ENCODE measurements around the gene TBC1D12.
"Not testable (repeated sequence)": the region's sequence is repeated elsewhere in the genome, so short reads cannot be mapped to it uniquely, and the experiment has no call there.

TBC1D12 gene

DNA sequence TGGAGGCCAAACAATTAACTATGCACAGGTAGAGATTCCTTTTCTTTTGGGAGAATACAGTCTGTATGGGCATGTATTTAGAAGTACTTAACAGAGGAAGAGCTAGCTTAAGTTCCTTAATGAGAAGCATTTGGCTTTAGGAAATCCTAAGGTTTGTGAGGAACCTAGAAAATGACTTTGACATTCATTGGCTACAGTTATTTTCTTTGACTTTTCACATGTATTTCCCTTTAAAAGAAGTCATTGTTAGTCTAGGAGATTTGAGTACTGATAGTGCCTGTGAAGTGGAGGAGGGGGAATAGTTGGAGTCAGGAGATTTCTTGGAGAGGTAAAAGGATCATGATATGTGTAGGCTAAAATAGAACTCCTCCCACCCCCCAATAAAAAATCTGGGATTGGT is 146.9 kb downstream of the TBC1D12 start:
- no peak for DNase-seq

DNA sequence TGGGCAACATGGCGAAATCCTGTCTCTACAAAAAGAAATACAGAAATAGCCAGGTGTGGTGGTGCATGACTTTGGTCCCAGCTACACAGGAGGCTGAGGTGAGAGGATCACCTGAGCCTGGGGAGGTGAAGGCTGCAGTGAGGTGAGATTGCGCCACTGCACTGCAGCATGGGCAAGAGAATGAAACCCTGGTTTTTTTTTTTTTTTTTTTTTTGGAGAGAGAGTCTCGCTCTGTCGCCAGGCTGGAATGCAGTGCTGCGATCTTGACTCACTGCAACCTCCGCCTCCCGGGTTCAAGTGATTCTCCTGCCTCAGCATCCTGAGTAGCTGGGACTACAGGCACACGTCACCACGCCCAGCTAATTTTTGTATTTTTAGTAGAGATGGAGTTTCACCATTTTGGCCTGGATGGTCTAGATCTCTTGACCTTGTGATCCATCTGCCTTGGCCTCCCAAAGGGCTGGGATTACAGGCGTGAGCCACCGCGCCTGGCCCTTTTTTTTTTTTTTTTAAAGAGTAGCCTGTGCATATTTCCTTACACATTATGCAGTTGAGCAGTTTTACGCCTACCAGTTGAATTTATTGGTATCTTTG is 165.5 kb downstream of the TBC1D12 start:
- DNase-seq = not testable (repeated sequence)

DNA sequence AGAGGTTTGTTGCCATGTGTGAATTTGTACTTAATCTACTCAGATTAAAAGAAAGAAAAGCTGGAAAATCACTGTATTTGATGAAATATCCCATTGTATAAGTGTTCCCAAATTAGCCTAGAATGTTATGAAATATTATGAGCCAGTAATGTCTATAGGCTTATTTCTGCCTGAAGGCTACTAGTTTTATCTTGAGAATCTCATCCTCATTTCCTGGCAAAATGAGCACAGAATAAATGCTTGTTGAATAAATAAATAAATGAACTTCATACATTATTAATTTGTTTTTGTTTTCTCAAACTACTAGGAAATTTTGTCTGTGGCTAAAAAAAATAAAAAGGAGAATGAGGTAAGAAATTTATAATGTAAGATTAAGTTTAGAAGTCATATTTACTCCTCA is 168.7 kb downstream of the TBC1D12 start:
- DNase-seq = no peak

DNA sequence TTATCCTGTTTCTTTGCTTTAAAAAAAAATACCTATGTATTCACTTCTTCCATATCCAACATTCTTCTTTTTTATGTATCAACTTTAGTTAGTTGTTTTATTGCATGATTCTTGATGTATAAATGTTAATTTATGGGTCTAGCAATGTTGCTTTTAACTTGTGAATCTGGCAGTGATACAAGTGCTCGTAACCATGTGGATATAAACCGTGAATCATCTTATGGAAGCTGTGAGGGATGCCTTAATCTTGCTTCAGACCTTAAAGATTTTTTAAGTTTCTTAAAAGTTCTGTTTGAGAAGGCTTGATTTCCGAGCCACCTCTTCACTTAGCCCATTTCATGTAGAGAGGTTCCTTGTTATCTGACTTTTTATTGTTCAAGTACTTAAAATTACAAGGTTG is 169.2 kb downstream of the TBC1D12 start:
- DNase-seq = no peak

DNA sequence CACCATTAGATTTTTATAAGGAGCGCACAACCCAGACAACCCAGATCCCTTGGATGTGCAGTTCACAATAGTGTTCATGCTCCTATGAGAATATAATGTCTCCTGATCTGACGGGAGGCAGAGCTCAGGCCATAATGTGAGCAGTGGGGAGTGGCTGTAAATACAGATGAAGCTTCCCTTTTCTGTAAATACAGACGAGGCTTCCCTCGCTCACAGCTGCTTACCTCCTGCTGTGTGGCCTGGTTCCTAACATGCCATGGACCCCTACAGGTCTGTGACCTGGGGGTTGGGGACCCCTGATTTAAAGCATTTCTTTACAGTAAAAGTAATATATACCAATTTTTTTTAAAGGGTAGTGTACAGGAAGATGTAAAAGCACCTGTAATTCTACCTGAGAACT is 176.4 kb downstream of the TBC1D12 start:
- DNase-seq = no peak

DNA sequence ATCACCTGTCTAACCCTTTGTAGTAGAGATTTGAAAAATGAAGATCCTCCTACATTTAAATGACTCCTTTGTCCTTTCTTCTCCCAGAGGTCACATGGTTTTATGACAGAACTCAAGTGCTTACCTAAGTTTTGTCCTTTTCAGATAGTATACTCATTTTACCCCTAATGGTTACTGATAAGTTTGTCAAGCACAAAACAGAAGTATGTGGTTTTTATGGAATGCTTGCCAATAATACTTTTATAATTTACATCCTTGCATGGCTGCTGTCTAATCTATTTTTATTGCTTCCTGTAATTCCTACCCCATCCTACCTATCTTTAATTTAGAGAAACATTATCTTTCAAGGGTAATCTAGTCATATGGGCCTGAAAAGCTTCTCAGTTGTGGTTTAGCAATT is 180.8 kb downstream of the TBC1D12 start:
- no peak for DNase-seq

Measured in activated naive CD4-positive, alpha-beta T cell treated with anti-CD3 and anti-CD28 coated beads, Interleukin-2, amount 50 U/mL, for 16 hours (primary cell).